K562 (cell line): ENCODE data around the gene VAC14. TPM values are rescaled to one million over a fixed set of nuclear protein-coding genes. Genes with fewer than 3 reads are reported as not detected.
A peak's percentile ranks its signal among the peaks of the same experiment; 100 is the strongest.

Experiments
- ATAC-seq: fragments of 200-7000 bp; cut with Tn5 transposase; 3 replicates; pipeline ENCODE4 v1.9.1; 2020; ENCODE audit warnings: moderate library complexity
- BruUV-seq: library from RNA; stranded (reverse); fragments of 400-500 nt; replicated peaks from 2 replicates; lab custom pipeline; 2021; lab: Mats Ljungman, UMichigan
- CTCF ChIA-PET: fragments of 300-600 bp; formaldehyde crosslinking; extraction: SDS; loops from one replicate; lab custom pipeline; 2021; ENCODE audit warnings: low intra/inter-chr PET ratio; lab: Yijun Ruan, JAX
- POLR2A ChIA-PET: fragments of 300-600, 350-650 bp; sonication (Branson Sonifier 250); formaldehyde crosslinking; extraction: SDS; loops from one replicate; lab custom pipeline; 2021; ENCODE audit warnings: antibody characterized with exemption, inconsistent platforms; lab: Yijun Ruan, JAX
- DNase-seq, 4 experiments: peaks; one replicate each; pipeline versions ENCODE4 v3.0.0 to v3.0.0-alpha.2; 2011 to 2018; ENCODE audit warnings: low spot score in 3 of 4, mixed read lengths in 3 of 4; ENCODE audit errors: extremely low read depth in 1 of 4
- FAIRE-seq: peaks from 2 replicates; lab custom pipeline; 2011; peaks lifted over from hg19 to GRCh38; lab: Jason Lieb, UNC
- H2AFZ ChIP-seq: 2 replicates; pipeline ENCODE4 v1.6.0; 2011; ENCODE audit warnings: low read depth, low read length, control low read depth, inconsistent platforms
- H3K27ac ChIP-seq: fragments of 200-600 bp; 3 replicates; pipeline ENCODE4 v1.8.0; 2011; ENCODE audit warnings: low read depth, mild to moderate bottlenecking, control low read depth, inconsistent platforms, low read length, moderate library complexity, mixed read lengths; ENCODE audit errors: extremely low read depth
- H3K27me3 ChIP-seq, 2 experiments: fragments of 300-600 bp in 1 of 2; 2 replicates in 1 of 2; 3 replicates in 1 of 2; pipeline versions ENCODE4 v1.6.0 to v1.8.0; 2011; ENCODE audit warnings: inconsistent platforms in 2 of 2, low read length in 2 of 2, mild to moderate bottlenecking in 1 of 2, mixed read lengths in 1 of 2, moderate library complexity in 1 of 2; ENCODE audit not compliant: control insufficient read depth in 2 of 2, insufficient read depth in 2 of 2
- H3K36me3 ChIP-seq: fragments of 300-600 bp; 3 replicates; pipeline ENCODE4 v1.8.0; 2011; ENCODE audit warnings: mild to moderate bottlenecking, low read length, inconsistent platforms; ENCODE audit not compliant: control insufficient read depth, insufficient read depth
- H3K4me1 ChIP-seq, 2 experiments: fragments of 200-600 bp in 1 of 2; replicated peaks in 1 of 2; 2 replicates in 1 of 2; 3 replicates in 1 of 2; pipeline versions ENCODE4 v1.5.1 to v1.8.0; 2011; ENCODE audit warnings: inconsistent platforms in 2 of 2, low read length in 2 of 2, mild to moderate bottlenecking in 1 of 2, mixed read lengths in 1 of 2, moderate library complexity in 1 of 2; ENCODE audit not compliant: control insufficient read depth in 2 of 2, insufficient read depth in 2 of 2
- H3K4me2 ChIP-seq: 2 replicates; pipeline ENCODE4 v1.6.1; 2011; ENCODE audit warnings: low read length, control low read depth, inconsistent platforms, mixed read lengths; ENCODE audit not compliant: insufficient read depth
- H3K4me3 ChIP-seq: fragments of 200-600 bp; sonication (generic), shearing (Covaris generic); 2 replicates; pipeline ENCODE4 v1.5.1; 2016; ENCODE audit warnings: control low read depth, inconsistent platforms
- H3K79me2 ChIP-seq: fragments of 200-600 bp; 3 replicates; pipeline ENCODE4 v1.8.0; 2011; ENCODE audit warnings: low read length, inconsistent platforms; ENCODE audit not compliant: control insufficient read depth, insufficient read depth
- H3K9ac ChIP-seq, 2 experiments: 2 replicates each; pipeline versions ENCODE4 v1.6.0 to v1.6.1; 2011; ENCODE audit warnings: low read depth in 2 of 2, low read length in 2 of 2, control low read depth in 1 of 2, inconsistent platforms in 1 of 2, mild to moderate bottlenecking in 1 of 2, mixed read lengths in 1 of 2; ENCODE audit not compliant: insufficient read depth in 1 of 2
- H3K9me1 ChIP-seq: one replicate; pipeline ENCODE4 v1.6.0; 2011; ENCODE audit warnings: inconsistent platforms, mild to moderate bottlenecking, low read length, moderate library complexity; ENCODE audit not compliant: control insufficient read depth, insufficient read depth
- H3K9me3 ChIP-seq: replicated peaks from 2 replicates; pipeline ENCODE4 v1.5.1; 2011; ENCODE audit warnings: low read depth, low read length, inconsistent platforms; ENCODE audit not compliant: control insufficient read depth, insufficient read depth
- H4K20me1 ChIP-seq: replicated peaks from 2 replicates; pipeline ENCODE4 v1.6.1; 2011; ENCODE audit warnings: low read length, inconsistent platforms, mixed read lengths; ENCODE audit not compliant: control insufficient read depth, insufficient read depth
- IRF2 ChIP-seq: sonication (generic); formaldehyde crosslinking; IDR thresholded peaks from 2 replicates; pipeline ENCODE4 v1.8.1; 2022; ENCODE audit warnings: mild to moderate bottlenecking, missing genetic modification reagents
- MAZ ChIP-seq, 2 experiments: fragments of 450-650 bp in 1 of 2; sonication (generic) in 1 of 2; formaldehyde crosslinking; IDR thresholded peaks in 1 of 2; conservative IDR thresholded peaks in 1 of 2; 2 replicates each; pipeline versions ENCODE4 v1.4.0 to v1.5.0; 2020; ENCODE audit warnings: mild to moderate bottlenecking in 1 of 2, missing genetic modification reagents in 1 of 2
- NCOA6 ChIP-seq: fragments of 450-650 bp; IDR thresholded peaks from 2 replicates; pipeline ENCODE4 v1.6.1; 2017; ENCODE audit warnings: mild to moderate bottlenecking
- ZNF561 ChIP-seq: fragments of 450-650 bp; formaldehyde crosslinking; conservative IDR thresholded peaks from 2 replicates; pipeline ENCODE4 v1.4.0; 2020; ENCODE audit warnings: mild to moderate bottlenecking, moderate library complexity
- ZNF696 ChIP-seq: fragments of 250-450 bp; sonication (Bioruptor Pico); conservative IDR thresholded peaks from 2 replicates; pipeline ENCODE4 v1.4.0; 2020; ENCODE audit warnings: mild to moderate bottlenecking, moderate library complexity
- WGBS: fragments of 100-300 bp; shearing (Covaris generic); methylation state at CpG from one replicate; pipeline ENCODE4 v1.1.6; 2016; ENCODE audit warnings: low coverage, mixed read lengths; ENCODE audit not compliant: insufficient coverage; ENCODE audit errors: missing lambda C conversion rate; 5-methylcytosine and 5-hydroxymethylcytosine counted together
- in situ Hi-C: fragments of 300-500 bp; cut with MboI; formaldehyde crosslinking; loops from 4 replicates; pipeline ENCODE4 v1.15.0; 2018; ENCODE audit warnings: inconsistent platforms, mixed read lengths
- intact Hi-C: fragments of 100-400 bp; cut with micrococcal nuclease; formaldehyde crosslinking; loops from 2 replicates; pipeline ENCODE4 v1.14.2; 2022
- polyA plus RNA-seq, 8 experiments: library from polyadenylated mRNA; depleted of rRNA in 4 of 8; stranded (reverse) in 5 of 8; unstranded in 3 of 8; fragments of >200 nt; fragmentation: Nextera tagmentation in 2 of 8; fragmentation: Illumina TruSeq in 1 of 8; extraction: Ambion mirVana in 2 of 8; extraction: Trizol in 1 of 8; gene quantifications; 2 replicates each; pipeline versions ENCODE4 v1.2.1 to v1.2.3, GENCODE V29; 2011 to 2014; ENCODE audit warnings: inconsistent platforms in 1 of 8, missing spikeins in 1 of 8
- total RNA-seq, 7 experiments: library from RNA; depleted of rRNA in 6 of 7; stranded (reverse); fragments of >200 nt in 6 of 7; fragmentation: Illumina TruSeq in 2 of 7; extraction: Trizol in 2 of 7; gene quantifications; 2 replicates each; pipeline versions ENCODE4 v1.2.1 to v1.2.3, GENCODE V29; 2011 to 2021; ENCODE audit warnings: low replicate concordance in 1 of 7
- TF ChIP-seq, protein P1 (sequence below): sonication (generic); formaldehyde crosslinking; IDR thresholded peaks from 2 replicates; pipeline ENCODE4 v1.8.1; 2023; ENCODE audit warnings: mild to moderate bottlenecking, missing genetic modification reagents
- TF ChIP-seq, protein P2 (sequence below): sonication (generic); formaldehyde crosslinking; IDR thresholded peaks from 2 replicates; pipeline ENCODE4 v1.9.0; 2022; ENCODE audit warnings: mild to moderate bottlenecking, missing genetic modification reagents

VAC14 gene
- total and polyA plus RNA-seq, 9 of the 15 experiments (the other 6 are each of a cell fraction or from before 2014, with no cell fraction given), result 1.3 to 41.6 (median 26.6) TPM

DNA sequence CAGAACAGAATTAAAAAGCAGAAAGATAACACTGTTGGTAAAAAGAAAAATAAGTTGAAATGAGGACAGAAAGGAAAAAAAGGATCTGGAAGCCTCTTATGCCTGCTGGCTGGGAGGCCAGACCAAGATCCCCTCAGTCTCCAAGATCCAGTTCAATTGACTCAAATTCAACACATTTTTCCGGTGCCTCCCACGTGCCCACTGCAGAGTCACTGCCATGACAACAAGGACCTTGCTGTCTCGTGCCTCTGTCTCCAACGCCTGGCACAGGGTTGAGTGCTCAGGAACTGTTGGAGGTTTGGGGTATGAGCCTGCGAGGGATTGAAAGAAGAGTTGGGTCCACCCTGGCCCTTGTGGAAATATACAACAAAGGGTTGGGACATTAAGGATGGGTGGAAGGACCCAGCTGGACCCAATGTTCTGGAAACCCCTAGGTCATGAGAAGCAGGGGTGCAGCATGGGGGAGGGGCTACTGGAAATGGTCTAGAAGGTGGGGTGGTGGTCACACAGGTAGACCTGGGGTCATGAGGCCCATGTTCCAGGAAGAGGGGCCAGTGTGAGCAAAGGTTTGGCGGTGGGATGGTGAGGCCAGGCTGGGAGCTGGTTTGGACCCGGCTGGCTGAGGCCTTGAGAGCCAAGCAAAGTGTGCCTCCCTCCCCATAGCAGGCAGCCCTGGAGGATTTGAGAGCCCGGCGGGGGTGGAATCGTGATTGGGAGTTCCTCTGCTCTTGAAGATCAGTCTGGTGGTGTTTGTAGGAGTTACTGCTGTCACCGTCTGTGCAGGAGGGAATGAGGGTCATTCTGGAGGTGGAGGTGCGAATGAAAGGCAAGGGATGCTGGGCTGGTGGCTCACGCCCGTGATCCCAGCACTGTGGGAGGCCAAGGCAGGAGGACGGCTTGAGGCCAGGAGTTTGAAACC lies 153.3 kb downstream of the VAC14 start:
- WGBS, result 14% methylated on average over 15 of the region's 15 CpGs
- no peaks in the 10 kb centered on the region for H3K9me1 ChIP-seq
- H3K9ac ChIP-seq, result 0 out of 4 replicates have a peak overlapping the region, but pooled peaks of 1 of the 2 experiments have one; percentile 23
- peaks cover 0 to 15% of the 10 kb centered on the region in 2 experiments; a peak in 3 of 5 replicates for H3K4me1 ChIP-seq
- no peaks in the 10 kb centered on the region for H3K9me3 ChIP-seq
- no peaks in the 10 kb centered on the region for H3K79me2 ChIP-seq
- H3K4me2 ChIP-seq, result no peak overlapping the region
- ATAC-seq, result no peak
- H2AFZ ChIP-seq, result no peak overlapping the region
- POLR2A ChIA-PET, result no interaction called here
- no peaks in the 10 kb centered on the region; the same call in 1 of the 2 replicates for H4K20me1 ChIP-seq
- no peak for DNase-seq
- peaks cover 17 to 38% of the 10 kb centered on the region in 2 experiments; a peak in 3 of 5 replicates for H3K27me3 ChIP-seq
- no peak overlapping the region for H3K27ac ChIP-seq
- intact Hi-C loops, result no loop called here
- no peak overlapping the region for H3K4me3 ChIP-seq
- TF ChIP-seq ZNF561 (CRISPR knock-in tag), result no peak
- TF ChIP-seq MAZ (CRISPR knock-in tag; conservative IDR thresholded peaks at IDR 0.05 in 1 of 2, IDR thresholded peaks at IDR 0.05 in 1 of 2), result no peak
- TF ChIP-seq, protein P1, sequence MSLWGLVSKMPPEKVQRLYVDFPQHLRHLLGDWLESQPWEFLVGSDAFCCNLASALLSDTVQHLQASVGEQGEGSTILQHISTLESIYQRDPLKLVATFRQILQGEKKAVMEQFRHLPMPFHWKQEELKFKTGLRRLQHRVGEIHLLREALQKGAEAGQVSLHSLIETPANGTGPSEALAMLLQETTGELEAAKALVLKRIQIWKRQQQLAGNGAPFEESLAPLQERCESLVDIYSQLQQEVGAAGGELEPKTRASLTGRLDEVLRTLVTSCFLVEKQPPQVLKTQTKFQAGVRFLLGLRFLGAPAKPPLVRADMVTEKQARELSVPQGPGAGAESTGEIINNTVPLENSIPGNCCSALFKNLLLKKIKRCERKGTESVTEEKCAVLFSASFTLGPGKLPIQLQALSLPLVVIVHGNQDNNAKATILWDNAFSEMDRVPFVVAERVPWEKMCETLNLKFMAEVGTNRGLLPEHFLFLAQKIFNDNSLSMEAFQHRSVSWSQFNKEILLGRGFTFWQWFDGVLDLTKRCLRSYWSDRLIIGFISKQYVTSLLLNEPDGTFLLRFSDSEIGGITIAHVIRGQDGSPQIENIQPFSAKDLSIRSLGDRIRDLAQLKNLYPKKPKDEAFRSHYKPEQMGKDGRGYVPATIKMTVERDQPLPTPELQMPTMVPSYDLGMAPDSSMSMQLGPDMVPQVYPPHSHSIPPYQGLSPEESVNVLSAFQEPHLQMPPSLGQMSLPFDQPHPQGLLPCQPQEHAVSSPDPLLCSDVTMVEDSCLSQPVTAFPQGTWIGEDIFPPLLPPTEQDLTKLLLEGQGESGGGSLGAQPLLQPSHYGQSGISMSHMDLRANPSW (CRISPR knock-in tag), result no peak
- no peak for TF ChIP-seq NCOA6
- TF ChIP-seq, protein P2, sequence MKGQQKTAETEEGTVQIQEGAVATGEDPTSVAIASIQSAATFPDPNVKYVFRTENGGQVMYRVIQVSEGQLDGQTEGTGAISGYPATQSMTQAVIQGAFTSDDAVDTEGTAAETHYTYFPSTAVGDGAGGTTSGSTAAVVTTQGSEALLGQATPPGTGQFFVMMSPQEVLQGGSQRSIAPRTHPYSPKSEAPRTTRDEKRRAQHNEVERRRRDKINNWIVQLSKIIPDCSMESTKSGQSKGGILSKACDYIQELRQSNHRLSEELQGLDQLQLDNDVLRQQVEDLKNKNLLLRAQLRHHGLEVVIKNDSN, result 0 out of 2 replicates have a peak, but pooled peaks have one; percentile 11
- no peak for TF ChIP-seq IRF2 (CRISPR knock-in tag)
- TF ChIP-seq ZNF696 (CRISPR knock-in tag), result no peak
- TF ChIP-seq, all 486 proteins: peak for 1
- CTCF ChIA-PET, result no interaction called here
- FAIRE-seq, result no peak
- BruUV-seq, result no TSS peak
- H3K36me3 ChIP-seq, result no peaks in the 10 kb centered on the region
- in situ Hi-C loops, result no loop called here
